HG03060 (cell line): ENCODE results near the gene SYNE1.
A peak's percentile ranks its signal among the peaks of the same experiment; 100 is the strongest.
"Not testable (repeated sequence)": the region's sequence is repeated elsewhere in the genome, so short reads cannot be mapped to it uniquely, and the experiment has no call there.

ENCODE experiments used
- ATAC-seq: cut with Tn5 transposase; IDR thresholded peaks from one replicate; pipeline ENCODE4 v1.9.1; 2021; ENCODE audit warnings: low read depth, moderate number of reproducible peaks; ENCODE audit not compliant: unreplicated experiment

SYNE1 gene

DNA sequence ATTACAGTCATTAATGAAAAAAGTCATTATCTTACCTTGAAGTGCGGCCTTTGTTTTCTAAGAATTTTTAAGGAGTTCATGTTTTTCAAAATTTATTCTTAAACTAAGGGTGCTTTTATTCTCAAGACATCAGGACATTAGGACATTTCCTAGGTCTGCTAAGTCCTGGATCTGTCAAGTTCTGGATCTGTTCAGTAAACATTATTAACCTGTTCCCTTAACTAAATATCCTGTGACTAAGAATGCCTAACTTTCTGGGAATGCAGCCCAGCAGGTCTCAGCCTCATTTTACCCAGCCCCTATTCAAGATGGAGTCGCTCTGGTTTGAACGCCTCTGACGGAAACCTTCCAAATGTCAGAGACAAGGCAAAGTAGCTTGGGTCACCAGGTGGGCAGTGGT is 302.6 kb downstream of the SYNE1 start:
- ATAC-seq: no peak

DNA sequence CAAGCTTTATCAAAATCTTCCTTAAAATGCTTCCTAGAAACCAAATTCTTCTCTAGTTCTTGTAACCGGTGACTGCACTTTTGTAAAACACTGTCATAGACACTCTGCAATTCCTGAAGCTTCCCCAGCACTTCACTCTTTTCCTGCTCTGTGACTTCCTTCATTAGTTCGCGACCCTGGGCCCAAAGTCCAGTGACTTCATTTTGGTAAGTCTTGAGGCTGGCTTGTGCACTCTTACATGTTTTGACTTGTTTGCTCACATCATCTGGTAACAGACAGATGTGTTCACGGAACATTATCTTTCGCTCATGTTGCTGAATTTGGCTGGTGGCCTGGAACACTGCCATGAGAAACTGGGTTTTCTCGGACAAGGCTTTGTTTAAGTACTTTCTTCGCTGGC is 306.2 kb downstream of the SYNE1 start:
- no peak for ATAC-seq

DNA sequence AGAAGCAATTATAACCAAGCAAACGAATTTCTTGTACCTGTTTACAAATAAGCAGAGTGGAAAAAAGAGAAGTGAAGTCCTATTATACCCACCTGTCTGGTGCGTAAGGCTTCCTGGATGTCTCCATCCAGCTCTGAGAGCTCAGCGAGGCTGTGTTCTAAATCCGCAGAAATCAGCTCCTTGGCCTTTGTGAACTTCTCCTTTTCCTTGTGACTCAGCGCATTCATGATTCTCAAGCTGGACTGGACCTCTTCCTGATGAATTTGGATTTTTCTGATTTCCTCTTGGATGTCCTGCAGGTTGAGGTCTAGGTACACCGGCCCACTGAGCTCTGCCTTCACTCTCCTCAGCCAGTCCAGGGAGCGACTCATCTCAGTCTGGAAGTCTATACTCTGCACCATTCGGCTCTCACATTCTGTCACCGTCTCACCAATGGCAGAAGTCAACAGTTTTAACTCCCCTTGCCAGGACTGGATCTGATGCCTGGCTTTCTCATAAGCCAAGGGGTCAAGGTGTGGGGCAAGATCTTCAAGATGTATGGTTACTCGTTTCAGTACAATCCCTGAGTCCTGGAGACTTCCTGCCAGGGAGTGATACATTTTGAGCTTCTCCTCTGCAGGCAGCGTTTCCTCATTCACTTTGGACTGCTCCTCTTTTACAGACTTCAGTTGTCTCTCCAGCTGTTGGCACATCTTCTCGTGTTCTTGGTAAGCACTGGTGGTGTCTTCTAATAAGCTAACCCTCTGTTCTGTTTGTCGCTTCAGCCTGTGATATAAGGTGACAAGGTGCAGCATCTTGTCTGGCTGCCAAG is 307.3 kb downstream of the SYNE1 start:
- ATAC-seq: no peak

DNA sequence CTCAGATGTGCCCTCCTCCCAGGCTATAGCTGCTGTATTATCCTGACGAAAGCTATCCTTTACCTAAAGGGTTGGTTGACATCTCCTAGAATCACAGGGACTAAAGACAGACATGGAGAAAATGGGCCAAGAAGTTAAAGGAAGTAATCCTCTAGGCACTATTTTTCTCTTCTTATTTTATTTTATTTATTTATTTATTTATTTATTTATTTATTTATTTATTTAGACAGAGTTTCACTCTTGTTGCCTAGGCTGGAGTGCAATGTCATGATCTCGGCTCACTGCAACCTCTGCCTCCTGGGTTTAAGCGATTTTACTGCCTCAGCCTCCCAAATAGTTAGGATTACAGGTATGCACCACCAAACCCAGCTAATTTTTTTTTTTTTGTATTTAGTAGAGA is 309.0 kb downstream of the SYNE1 start:
- not testable (repeated sequence) for ATAC-seq

DNA sequence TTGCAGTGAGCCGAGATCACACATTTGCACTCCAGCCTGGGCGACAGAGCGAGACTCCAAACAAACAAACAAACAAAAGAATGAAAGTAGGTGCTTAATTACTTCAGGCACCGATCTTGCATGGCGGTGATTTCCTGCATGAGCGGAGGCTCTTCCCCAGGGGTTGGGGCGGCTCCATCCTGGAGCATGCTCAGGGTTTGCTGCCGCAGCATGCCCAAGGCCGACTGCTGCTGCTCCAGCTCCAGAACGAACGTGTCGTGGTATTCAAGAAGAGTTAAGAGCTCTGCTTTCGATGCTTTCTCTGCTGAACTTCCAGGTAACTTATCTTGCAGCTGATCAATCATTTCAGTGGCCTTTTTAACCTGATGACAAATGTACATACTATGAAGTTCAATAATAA is 313.8 kb downstream of the SYNE1 start:
- ATAC-seq: no peak

DNA sequence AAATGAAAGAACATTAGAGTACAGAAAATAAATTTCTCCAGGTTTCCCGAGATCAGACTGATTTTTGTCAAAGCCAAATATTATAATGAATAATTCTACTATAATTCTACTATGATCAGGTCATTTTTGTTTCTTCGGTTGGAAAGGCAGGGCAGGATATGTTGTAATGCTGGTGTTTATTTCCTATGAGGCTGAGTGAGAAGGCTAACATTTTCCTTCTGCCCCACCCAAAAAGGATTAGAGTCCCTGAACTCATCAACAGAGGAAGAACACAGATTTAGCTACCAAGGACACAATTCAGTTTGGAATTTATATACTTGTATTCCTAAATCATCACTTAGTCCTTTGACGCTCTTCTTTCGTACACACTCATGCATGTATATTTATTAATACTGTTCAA is 318.9 kb downstream of the SYNE1 start:
- ATAC-seq: no peak

DNA sequence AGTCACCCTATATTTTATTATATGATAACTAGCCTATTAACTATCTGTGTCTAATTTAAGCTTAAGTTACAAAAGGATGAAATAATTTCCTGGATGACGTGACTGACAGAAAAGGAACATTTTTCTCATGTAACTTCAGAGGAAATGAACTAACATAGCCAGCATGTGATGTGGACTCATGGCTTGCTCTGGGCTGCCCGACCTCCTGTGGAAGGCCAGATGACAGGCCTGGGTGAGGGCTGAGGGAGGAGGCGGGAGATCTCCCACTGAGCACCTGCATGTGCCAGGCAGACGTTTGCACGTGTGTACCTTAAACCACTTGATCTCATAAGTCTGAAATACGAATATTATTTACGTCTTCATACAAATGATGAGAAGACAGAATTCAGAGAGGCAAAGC is 321.1 kb downstream of the SYNE1 start:
- ATAC-seq: no peak

DNA sequence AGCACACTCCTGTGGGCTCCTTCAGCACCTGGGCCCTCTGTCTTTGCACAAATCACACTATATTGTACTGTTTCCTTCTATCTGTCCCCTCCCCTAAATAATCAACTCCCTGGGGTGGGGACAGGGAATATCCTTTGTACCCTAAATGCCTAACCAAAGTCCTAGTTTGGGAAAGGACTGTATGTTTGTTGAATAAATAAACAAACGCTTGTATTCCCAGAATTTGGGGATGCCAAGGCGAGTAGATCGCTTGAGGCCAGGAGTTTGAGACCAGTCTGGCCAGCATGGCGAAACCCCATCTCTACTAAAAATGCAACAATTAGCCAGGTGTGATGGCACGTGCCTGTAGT is 322.7 kb downstream of the SYNE1 start:
- ATAC-seq: no peak

DNA sequence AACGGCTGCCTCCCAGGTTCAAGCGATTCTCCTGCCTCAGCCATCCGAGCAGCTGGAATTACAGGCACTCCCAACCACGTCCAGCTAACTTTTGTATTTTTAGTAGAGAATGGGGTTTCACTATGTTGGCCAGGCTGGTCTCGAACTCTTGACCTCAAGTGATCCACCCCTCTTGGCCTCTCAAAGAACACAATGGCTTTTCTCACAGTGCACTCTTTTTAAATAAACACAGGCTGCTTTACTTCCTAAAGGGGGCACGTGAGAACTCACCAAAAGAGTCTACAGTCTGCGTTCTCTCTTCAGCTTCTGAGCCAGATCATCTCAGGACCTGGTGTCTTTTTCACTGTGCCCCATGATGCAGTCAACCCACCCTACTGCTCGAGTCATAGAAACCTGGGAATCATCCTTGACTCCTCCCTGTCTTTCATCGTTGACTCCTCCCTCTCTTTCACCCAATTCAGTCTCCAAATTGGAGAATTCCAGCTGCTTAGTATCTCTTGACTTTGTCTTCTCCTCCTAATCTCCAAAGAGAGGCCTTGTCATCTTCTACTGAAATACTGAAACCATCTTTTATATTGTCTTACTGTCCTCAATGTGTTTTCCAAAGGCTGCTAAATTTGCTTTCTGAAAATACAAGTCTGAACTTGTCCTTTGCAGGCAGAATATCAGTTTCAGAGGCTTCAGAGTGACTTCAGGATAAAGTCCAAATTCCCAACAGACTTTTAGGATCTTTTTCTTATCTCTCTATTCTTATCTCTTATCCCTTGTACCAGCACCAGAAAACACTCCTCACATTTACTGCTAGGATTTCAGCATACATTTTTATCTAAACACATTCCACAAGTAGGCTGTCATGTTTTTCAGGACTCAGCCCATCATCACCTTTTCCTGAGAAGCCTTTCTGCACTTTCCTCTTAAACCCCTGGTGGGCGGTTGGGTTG is 323.4 kb downstream of the SYNE1 start:
- ATAC-seq: no peak

DNA sequence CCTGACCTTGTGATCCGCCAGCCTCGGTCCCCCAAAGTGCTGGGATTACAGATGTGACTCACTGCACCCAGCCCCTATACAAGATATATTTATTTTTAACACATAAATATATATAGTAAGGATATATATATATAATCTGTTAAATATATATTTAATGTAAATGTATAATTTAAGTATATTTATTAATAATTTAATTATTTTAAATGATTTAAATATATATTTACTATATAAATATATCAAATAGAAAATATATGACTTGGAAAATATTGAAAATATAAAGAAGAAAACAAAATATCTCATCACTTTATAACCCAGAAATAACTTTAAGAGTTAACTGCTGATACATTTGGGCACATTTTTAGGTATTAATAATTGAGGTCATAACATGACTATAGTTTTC is 324.7 kb downstream of the SYNE1 start:
- ATAC-seq: no peak

DNA sequence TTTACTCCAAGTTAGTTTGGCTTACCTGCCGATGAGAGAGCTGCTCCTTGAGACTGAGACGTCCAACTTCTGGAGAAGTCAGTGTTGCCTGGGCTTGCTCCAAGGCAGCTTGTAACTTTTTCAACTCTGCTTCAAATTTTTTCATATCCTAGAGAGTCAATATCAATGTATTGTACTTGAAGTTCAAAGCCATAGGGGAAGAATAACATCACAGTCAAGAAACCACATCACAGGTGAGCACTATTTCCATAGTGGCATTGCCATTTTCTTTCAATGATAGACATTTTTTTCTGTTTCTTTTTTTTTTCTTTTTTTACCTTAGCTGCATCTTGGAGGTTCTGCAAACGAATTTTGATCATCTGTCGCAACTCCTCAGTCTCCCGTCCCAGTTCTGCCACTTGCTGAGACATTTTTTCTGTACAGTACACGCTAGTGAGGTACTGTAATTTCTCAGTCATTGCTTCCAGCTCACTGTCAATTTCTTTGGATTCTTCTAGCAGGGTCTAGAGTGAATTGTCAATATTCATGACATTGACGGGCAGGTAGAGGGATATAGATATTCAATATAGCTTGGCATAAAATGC is 326.7 kb downstream of the SYNE1 start:
- no peak for ATAC-seq

DNA sequence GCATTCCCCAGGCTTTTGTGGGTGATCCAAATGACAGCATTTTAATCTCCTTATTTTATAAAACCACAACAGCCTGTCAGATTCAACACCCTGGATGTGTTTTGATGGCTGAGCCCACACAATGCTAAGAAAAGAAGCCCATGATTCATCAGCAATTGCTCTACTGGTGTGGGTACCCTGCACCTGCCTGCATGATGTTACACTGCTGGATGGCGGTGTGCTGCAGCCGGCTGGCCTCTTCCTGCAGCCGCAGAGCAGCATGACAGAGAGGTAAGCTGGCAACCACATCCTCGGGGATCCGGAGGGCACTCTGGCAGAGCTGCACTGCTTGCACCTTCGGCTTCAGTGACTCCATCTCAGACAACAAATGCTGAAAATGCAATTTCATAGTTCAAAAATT is 327.5 kb downstream of the SYNE1 start:
- ATAC-seq: no peak

DNA sequence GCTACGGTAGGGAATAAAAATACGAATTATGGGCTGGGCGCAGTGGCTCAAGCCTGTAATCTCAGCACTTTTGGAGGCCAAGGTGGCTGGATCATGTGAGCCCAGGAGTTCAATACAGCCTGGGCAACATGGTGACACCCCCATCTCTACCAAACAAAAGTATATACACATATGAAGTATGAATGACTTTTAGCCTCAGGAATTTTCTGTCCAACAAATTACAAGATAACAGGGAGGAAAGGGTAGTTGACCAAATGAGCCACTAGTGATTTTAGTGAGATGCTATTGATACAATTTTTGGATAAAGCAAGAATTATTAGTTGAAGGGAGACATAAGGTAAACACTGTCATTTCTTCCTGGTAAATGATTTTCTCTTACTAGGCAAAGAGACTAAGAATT is 328.2 kb downstream of the SYNE1 start:
- ATAC-seq: no peak

DNA sequence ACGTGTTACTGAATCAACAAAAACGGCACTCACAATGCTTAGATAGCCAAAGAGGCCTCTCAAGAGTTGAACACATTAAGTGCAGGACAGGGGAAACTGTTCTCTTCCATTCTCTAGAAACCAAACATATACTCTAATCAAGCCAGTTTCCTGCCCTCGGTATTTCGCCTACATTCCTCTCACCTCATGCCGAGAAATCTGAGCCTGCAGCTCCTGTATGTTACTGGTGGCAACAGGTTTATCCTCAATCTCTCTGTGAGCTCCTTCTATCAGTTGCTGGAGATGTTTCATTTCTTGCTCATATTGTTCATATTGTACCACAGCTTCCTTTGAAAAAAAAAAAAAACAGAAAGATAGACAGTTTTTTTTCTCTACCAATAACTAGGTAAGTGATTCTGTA is 328.9 kb downstream of the SYNE1 start:
- no peak for ATAC-seq

DNA sequence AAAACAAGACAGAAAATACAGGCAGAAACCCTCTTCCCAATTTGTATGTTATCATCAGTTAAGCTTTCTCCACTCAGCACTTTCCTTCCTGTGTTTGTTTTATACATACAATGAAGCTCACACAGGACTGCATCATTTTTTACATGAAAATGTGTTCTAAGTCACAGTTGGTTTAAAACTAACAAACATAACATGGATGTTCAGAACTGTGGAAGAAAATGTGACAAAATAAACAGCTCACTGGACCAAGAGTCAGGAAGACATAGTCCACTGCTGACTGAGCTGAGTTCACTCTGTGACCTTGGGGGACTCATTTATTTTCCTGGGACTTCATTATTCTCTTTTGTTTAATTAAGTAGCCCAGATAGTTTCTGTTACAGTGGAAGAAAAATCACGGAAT is 331.5 kb downstream of the SYNE1 start:
- no peak for ATAC-seq

DNA sequence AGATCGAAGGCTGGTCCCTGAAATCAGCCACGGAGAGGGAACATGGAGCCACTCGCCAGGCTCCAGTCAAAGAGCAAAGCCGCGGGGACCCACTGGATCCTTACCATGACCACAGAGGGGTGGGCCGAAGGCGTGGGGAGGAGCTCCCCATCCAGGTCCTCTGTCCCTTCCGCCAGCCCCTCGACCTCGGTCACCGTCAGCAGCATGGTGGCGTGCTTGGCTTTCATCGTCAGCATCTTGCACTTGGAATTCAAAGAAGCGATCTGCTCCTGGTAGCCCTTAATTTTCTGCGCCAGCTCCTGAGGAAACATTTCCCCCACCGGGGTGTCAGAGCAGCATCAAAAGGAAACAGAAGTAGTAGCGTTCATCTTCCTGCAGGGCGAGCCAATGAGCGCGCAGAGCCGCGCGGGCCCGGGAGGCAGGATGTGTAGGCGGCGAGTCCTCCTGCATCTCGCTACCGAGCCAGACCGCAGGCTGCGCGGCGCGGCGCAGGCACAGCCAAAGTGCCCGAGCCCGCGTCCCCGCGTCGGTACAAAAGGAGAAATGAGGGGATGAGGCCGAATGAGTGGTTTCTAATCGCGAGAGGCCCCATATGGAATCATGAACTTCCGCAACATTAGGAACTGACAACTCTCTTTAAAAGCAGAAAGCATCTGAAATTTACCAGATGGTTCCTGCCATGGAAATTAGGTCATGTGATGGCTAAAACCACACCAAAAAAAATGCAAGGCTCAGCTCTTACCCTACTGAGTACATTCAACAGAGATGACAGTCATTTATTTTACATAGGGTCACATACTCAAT is 335.2 kb downstream of the SYNE1 start:
- peak; percentile 73 for ATAC-seq

DNA sequence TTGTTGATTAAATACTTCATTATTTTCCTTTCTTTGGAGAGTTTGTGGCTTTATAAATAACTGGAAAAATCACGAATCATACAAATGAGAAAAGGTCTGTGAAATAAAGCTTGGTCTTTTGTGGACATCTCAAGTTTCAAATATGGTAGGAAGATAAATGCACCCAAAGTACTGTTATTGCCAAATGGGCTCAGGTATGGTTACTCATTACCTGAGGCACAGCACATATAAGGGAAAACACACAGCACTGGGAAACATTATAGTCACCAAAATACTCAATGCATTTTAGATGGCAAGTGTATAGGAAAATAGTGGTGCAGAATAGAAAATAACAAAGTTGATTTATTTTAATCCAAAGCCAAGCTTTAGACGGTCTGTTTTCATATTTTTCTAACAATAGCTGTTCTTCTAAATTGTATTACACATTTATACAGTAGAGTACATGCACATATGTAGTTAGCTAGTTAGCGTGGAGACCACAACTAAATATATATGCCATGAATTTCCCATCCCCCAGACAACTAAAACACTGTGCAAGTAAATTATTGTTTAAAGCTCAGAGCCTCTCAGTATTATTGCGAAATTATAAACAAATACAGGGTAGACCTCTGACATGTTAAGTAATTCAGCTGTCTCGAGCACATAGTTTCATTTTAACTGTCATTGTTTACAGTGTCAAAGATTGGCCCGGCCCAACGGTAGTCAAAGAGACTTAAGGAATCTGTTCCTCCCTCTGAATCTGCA is 336.0 kb downstream of the SYNE1 start:
- ATAC-seq: peak; percentile 22

DNA sequence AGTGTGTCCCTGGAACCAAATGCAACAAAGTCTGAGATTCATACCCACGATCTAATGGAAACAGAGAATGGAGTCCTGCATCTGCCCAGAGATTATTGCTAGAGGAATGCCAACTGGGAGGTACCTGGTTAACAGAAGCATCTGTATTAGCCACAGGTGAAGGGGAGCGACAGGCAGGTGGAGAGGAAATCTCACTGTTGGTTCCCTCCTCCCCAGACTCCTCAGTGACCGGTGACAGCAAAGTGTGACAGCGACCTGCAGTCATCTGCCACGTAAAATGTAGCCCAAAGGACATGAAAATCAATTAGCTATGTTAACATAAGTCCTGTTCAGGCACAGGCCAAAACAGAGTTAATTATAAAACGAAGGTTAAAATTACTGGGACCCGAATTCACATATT is 336.6 kb downstream of the SYNE1 start:
- no peak for ATAC-seq

DNA sequence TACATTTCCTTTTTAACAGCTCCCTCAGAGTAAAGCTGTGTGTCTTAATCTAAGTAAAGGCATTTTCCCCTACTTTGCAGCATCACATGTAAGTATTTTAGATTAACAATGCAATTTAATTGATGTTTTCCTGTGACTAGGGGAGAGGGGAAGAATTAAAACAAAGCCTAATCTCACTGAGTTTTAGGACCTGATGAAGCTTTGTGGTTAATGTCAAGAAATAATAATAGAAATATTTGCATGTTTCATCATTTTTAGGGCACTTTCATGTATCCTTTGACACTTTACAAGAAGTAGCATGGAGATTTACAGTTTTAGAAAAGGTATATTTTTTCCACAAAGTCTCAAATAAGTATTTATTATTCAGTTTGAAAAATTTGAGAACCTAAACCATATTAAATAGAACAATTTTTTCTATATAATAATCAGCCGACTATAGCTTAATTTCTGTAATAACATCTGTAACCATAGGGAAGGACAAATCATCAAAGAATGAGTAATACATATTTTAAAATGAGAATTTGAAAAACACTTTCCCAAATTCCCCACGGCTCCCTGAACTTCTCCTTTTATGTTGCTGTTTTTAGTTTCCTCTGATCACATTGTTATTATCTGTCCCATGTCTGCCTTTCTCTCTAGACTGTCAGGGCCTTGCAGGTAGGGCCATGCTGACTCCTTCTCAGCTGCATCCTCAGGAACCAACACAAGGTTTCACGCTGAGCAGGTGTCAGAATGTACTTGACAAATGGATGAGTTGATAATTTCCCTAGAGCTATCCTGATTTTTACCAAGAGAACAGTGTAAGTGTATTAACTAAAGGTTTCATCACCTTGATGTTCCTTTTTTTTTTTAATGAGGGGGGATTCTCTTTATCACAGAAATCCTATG is 338.1 kb downstream of the SYNE1 start:
- no peak for ATAC-seq
